Smooth muscle cell (in vitro differentiated cells): ENCODE data around the gene MEGF11. TPM values are rescaled to one million over a fixed set of nuclear protein-coding genes. Genes with fewer than 3 reads are reported as not detected.

ENCODE experiments used
- DNase-seq: peaks from one replicate; lab custom pipeline; 2025; ENCODE audit not compliant: unreplicated experiment; lab: John Stamatoyannopoulos, UW
- H2AFZ ChIP-seq: fragments of 200-600 bp; sonication (generic); 2 replicates; pipeline ENCODE4 v1.6.0; 2016; ENCODE audit warnings: antibody characterized with exemption, low read depth, mild to moderate bottlenecking
- H3F3A ChIP-seq: fragments of 200-600 bp; sonication (generic); 2 replicates; pipeline ENCODE4 v1.6.0; 2017; ENCODE audit warnings: antibody characterized with exemption, low read depth
- H3K27ac ChIP-seq: fragments of 200-600 bp; sonication (generic); 2 replicates; pipeline ENCODE4 v1.5.1; 2016; ENCODE audit warnings: low read depth, mild to moderate bottlenecking
- H3K27me3 ChIP-seq: fragments of 200-600 bp; sonication (generic); 2 replicates; pipeline ENCODE4 v1.6.1; 2016; ENCODE audit warnings: low read depth, mild to moderate bottlenecking
- H3K36me3 ChIP-seq: fragments of 200-600 bp; sonication (generic); 2 replicates; pipeline ENCODE4 v1.5.1; 2016; ENCODE audit warnings: low read depth
- H3K4me1 ChIP-seq: fragments of 200-600 bp; sonication (generic); 2 replicates; pipeline ENCODE4 v1.5.1; 2016; ENCODE audit warnings: low read depth
- H3K4me2 ChIP-seq: fragments of 200-600 bp; sonication (generic); 2 replicates; pipeline ENCODE4 v1.6.0; 2016; ENCODE audit warnings: mild to moderate bottlenecking
- H3K4me3 ChIP-seq: fragments of 200-600 bp; sonication (generic); 2 replicates; pipeline ENCODE4 v1.5.1; 2016; ENCODE audit warnings: mild to moderate bottlenecking
- H3K79me2 ChIP-seq: fragments of 200-600 bp; sonication (generic); 2 replicates; pipeline ENCODE4 v1.6.0; 2016; ENCODE audit warnings: low read depth, mild to moderate bottlenecking
- H3K9ac ChIP-seq: fragments of 200-600 bp; sonication (generic); 2 replicates; pipeline ENCODE4 v1.6.0; 2016; ENCODE audit warnings: low read depth
- H3K9me3 ChIP-seq: fragments of 200-600 bp; sonication (generic); replicated peaks from 2 replicates; pipeline ENCODE4 v1.5.1; 2016; ENCODE audit warnings: low read depth
- H4K20me1 ChIP-seq: fragments of 200-600 bp; sonication (generic); 2 replicates; pipeline ENCODE4 v1.6.0; 2016; ENCODE audit warnings: low read depth
- WGBS: methylation state at CpG from one replicate; pipeline ENCODE4 v1.1.7; 2016; ENCODE audit warnings: low lambda C conversion rate; 5-methylcytosine and 5-hydroxymethylcytosine counted together
- polyA plus RNA-seq: library from polyadenylated mRNA; unstranded; fragments of >200 nt; fragmentation: Nextera tagmentation; extraction: Ambion mirVana; gene quantifications from 2 replicates; pipeline ENCODE4 v1.2.1, GENCODE V29; 2016
- total RNA-seq: library from RNA; depleted of rRNA; stranded (reverse); fragments of >200 nt; gene quantifications from 2 replicates; pipeline ENCODE4 v1.2.3, GENCODE V29; 2014
- TF ChIP-seq, protein P1 (sequence below): fragments of 200-600 bp; sonication (generic); IDR thresholded peaks from 2 replicates; pipeline ENCODE4 v1.5.1; 2017; ENCODE audit warnings: borderline replicate concordance, mild to moderate bottlenecking, antibody characterized with exemption; ENCODE audit not compliant: insufficient read depth, poor library complexity, severe bottlenecking

Gene MEGF11
- total and polyA plus RNA-seq, 2 experiments from 2014 or later, result 0.08 TPM; not detected in 1

DNA sequence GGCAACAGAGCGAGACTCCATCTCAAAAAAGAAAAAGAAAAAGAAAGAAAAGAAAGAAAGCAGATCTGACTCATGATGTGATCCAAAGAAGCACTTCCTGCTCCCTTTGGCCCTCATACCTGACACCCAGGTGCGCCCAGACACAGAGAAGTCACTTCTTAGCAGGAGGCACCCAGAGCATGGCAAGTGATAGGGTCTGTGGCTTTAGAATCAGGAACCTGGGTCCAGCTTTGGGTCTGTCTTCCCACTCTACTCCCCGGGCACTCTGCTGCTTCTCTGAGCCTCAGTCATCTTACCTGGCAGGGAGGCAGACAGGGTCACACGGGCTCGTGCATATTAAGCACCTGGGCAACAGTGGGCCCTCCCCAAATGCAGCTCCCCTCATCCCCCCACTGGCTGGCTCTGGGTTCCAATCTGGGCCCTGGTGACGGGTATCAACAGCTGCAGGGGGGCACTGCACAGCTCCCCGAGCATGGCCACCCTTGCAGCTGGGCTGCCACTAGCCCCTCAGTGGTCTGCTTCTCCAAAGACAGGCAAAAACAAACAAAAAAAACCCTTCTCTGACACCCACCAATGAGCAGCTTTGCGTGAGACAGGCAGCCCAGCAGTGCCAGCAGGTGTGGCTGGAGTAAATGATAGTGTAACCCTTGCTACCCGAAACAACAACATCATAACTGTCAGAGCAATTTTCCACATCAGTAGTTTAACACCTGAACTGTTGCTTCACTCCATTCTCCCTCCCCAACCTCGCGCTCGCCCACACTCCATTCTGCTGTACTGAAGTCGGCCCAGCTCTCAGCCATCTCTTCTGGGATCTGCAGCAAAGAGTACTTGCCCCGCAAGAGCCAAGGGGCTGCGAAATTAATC is 99.8 kb downstream of the MEGF11 start:
- Histone ChIP-seq H2AFZ (no peak overlapping the region), H4K20me1 (no peaks in the 10 kb centered on the region), H3K27ac (no peak overlapping the region), H3K4me1 (no peaks in the 10 kb centered on the region), H3K36me3 (no peaks in the 10 kb centered on the region), H3F3A (no peaks in the 10 kb centered on the region), H3K4me2 (no peak overlapping the region), H3K9ac (no peak overlapping the region), H3K79me2 (no peaks in the 10 kb centered on the region), H3K4me3 (no peak overlapping the region), H3K9me3 (no peaks in the 10 kb centered on the region), H3K27me3 (peaks cover 87% of the 10 kb centered on the region)
- 87% methylated on average over 15 of the region's 15 CpGs for WGBS
- DNase-seq, result no peak
- TF ChIP-seq, protein P1, sequence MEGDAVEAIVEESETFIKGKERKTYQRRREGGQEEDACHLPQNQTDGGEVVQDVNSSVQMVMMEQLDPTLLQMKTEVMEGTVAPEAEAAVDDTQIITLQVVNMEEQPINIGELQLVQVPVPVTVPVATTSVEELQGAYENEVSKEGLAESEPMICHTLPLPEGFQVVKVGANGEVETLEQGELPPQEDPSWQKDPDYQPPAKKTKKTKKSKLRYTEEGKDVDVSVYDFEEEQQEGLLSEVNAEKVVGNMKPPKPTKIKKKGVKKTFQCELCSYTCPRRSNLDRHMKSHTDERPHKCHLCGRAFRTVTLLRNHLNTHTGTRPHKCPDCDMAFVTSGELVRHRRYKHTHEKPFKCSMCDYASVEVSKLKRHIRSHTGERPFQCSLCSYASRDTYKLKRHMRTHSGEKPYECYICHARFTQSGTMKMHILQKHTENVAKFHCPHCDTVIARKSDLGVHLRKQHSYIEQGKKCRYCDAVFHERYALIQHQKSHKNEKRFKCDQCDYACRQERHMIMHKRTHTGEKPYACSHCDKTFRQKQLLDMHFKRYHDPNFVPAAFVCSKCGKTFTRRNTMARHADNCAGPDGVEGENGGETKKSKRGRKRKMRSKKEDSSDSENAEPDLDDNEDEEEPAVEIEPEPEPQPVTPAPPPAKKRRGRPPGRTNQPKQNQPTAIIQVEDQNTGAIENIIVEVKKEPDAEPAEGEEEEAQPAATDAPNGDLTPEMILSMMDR, result no peak

DNA sequence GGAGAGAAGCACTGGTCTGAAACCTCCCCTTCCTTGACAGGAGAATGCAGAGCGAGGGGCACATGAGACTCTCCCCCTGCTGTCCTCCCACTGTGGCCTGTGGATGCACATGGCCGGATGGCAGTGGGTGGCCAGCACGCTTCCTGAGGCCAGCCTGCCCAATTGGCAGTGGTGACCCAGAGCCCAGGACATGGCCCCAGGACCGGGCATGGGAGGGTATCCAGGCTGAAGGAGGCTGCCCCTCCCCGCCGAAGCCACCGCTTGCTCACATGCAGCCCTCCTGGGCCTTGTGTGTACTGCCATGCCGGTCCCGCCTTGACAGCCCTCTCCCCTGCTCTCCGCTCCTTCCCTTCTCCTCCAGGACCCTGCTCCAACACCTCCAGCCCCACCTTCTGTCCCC is 100.9 kb downstream of the MEGF11 start:
- Histone ChIP-seq H3K79me2 (no peaks in the 10 kb centered on the region), H3K4me3 (no peak overlapping the region), H4K20me1 (no peaks in the 10 kb centered on the region), H3K4me1 (no peaks in the 10 kb centered on the region), H3K27me3 (peaks cover 87% of the 10 kb centered on the region), H3K9me3 (no peaks in the 10 kb centered on the region), H3K27ac (no peak overlapping the region), H3F3A (no peaks in the 10 kb centered on the region), H3K36me3 (no peaks in the 10 kb centered on the region), H2AFZ (no peak overlapping the region), H3K4me2 (no peak overlapping the region), H3K9ac (no peak overlapping the region)
- TF ChIP-seq, protein P1, result no peak
- no peak for DNase-seq
- WGBS, result 95% methylated on average over 10 of the region's 10 CpGs

- Histone ChIP-seq H2AFZ (no peak overlapping the region), H3K36me3 (no peaks in the 10 kb centered on the region), H3K4me2 (no peak overlapping the region), H3K79me2 (no peaks in the 10 kb centered on the region), H3K4me1 (no peaks in the 10 kb centered on the region), H3F3A (no peaks in the 10 kb centered on the region), H3K4me3 (no peak overlapping the region), H3K9ac (no peak overlapping the region), H3K9me3 (no peaks in the 10 kb centered on the region), H3K27ac (no peak overlapping the region), H4K20me1 (no peaks in the 10 kb centered on the region), H3K27me3 (peaks cover 80% of the 10 kb centered on the region)
- DNase-seq, result no peak
- 70% methylated on average over 7 of the region's 7 CpGs for WGBS
- TF ChIP-seq, protein P1, result no peak
Observed at GRCh38 chr15:66151809-66152208, 101.7 kb downstream of the MEGF11 start.

GRCh38 chr15:66149871-66150270 is 103.7 kb downstream of the MEGF11 start:
- Histone ChIP-seq H3F3A (no peaks in the 10 kb centered on the region), H4K20me1 (no peaks in the 10 kb centered on the region), H2AFZ (no peak overlapping the region), H3K9me3 (no peaks in the 10 kb centered on the region), H3K27me3 (peaks cover 61% of the 10 kb centered on the region), H3K79me2 (no peaks in the 10 kb centered on the region), H3K4me1 (no peaks in the 10 kb centered on the region), H3K27ac (no peak overlapping the region), H3K4me2 (no peak overlapping the region), H3K4me3 (no peak overlapping the region), H3K9ac (no peak overlapping the region), H3K36me3 (no peaks in the 10 kb centered on the region)
- no peak for DNase-seq
- WGBS, result 54% methylated on average over 9 of the region's 9 CpGs
- TF ChIP-seq, protein P1, result no peak
